HepG2 (cell line): ENCODE data around the gene S100A9.

Experiments used
- KLF6 ChIP-seq: IDR thresholded peaks from 2 replicates; pipeline ENCODE4 v1.8.0; 2016; ENCODE audit warnings: missing biosample characterization, missing genetic modification reagents
- PHF8 ChIP-seq: sonication (generic); formaldehyde crosslinking; IDR thresholded peaks from 2 replicates; pipeline ENCODE4 v1.5.0; 2020; ENCODE audit warnings: missing genetic modification reagents
- POLR2A ChIP-seq, 2 experiments: IDR thresholded peaks; 2 replicates each; pipeline ENCODE4 v1.6.1; 2011; ENCODE audit warnings: low read depth in 2 of 2, low read length in 2 of 2, mild to moderate bottlenecking in 1 of 2, moderate library complexity in 1 of 2; ENCODE audit not compliant: insufficient read depth in 1 of 2

DNA sequence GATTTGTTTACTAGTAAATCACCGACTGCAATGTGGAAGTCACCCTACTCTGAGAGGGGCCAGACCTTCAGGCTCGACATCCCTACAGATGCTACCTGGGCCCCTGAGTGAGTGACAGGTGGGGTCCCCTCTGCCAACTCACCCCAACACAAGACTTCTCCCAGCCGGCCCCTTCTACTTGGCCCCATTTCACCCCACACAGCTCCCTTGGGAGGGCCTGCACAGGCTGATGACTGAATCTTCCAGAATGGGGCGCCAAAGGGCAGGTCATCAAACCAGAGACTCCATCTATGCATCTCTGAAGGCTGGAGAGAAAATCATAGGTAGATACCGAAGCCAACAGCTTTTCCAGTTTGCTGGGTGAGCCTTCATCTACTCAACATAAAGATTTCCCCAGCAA lies 42.6 kb downstream of the S100A9 start:
- no peak for TF ChIP-seq KLF6 (CRISPR knock-in tag)
- no peak for TF ChIP-seq PHF8
- TF ChIP-seq POLR2A (IDR thresholded peaks at IDR 0.05; ENCODE audit: insufficient read depth in 1 of 2, low read depth in 2 of 2, low read length in 2 of 2), result no peak
